ENCODE data around the gene HOXD4.

DNA sequence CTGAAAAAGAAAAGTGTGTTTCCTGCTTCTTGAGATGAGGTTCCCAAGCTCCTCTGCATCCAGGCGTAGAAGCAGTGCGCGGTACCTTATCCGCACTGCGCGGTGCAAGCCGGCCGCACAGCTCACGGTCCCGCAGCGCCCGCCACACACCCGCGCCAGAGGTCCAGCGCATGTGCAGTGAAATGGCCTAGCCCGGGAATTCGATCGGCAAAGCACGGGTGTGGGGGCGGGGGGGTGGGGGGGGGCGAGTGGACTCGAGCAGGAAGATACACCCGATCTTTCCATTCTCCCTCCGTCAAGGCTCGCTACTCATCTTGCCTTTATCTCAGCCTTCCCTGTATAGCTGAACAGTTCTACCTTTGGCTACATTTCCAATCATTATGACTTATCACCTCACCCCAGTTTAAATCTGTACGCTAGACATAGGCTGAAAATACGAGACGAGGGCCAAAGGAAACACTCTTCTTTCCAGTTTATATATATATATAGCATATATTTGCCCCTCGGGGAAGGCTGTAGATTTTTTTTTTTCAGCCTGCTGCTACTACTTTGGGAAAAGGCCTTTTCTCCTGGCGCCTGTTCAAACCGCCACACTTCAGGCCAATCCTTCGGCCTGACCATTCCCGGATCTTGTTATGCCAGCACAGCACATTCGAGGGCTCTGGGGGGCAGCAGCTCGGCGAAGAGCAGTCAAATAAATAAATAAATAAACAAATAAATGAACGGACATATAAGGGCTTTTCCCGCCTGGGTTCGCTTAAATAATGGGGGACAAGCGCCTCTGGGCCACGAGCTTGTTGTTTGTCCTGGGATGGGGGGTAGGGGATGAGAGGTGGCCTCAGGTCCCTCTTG is 11.5 kb upstream of the HOXD4 start:
- TF ChIP-seq, protein P1, sequence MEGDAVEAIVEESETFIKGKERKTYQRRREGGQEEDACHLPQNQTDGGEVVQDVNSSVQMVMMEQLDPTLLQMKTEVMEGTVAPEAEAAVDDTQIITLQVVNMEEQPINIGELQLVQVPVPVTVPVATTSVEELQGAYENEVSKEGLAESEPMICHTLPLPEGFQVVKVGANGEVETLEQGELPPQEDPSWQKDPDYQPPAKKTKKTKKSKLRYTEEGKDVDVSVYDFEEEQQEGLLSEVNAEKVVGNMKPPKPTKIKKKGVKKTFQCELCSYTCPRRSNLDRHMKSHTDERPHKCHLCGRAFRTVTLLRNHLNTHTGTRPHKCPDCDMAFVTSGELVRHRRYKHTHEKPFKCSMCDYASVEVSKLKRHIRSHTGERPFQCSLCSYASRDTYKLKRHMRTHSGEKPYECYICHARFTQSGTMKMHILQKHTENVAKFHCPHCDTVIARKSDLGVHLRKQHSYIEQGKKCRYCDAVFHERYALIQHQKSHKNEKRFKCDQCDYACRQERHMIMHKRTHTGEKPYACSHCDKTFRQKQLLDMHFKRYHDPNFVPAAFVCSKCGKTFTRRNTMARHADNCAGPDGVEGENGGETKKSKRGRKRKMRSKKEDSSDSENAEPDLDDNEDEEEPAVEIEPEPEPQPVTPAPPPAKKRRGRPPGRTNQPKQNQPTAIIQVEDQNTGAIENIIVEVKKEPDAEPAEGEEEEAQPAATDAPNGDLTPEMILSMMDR (IDR thresholded peaks at IDR 0.05) = no peak
- TF ChIP-seq POLR2AphosphoS5 (IDR thresholded peaks at IDR 0.05) = no peak

All from transverse colon (tissue), 4 donors.